HG03103 (cell line): ENCODE measurements around the gene CTNNA3.
"Not testable (repeated sequence)": the region's sequence is repeated elsewhere in the genome, so short reads cannot be mapped to it uniquely, and the experiment has no call there.

Experiments used
- ATAC-seq: cut with Tn5 transposase; IDR thresholded peaks from one replicate; pipeline ENCODE4 v1.9.1; 2021; ENCODE audit warnings: low read depth; ENCODE audit not compliant: unreplicated experiment

The CTNNA3 gene

GRCh38 chr10:67262675-67263074 is 433.3 kb downstream of the CTNNA3 start:
- ATAC-seq = no peak

GRCh38 chr10:67261300-67261797 is 434.6 kb downstream of the CTNNA3 start:
- no peak for ATAC-seq

- ATAC-seq = no peak
These were observed 436.6 kb downstream of the CTNNA3 start for GRCh38 chr10:67259319-67259929.

GRCh38 chr10:67257427-67258144 is 438.4 kb downstream of the CTNNA3 start:
- no peak for ATAC-seq

GRCh38 chr10:67257018-67257417 is 439.0 kb downstream of the CTNNA3 start:
- ATAC-seq = no peak

GRCh38 chr10:67250686-67251085 is 445.3 kb downstream of the CTNNA3 start:
- ATAC-seq = no peak

- ATAC-seq = no peak
These were observed 449.9 kb downstream of the CTNNA3 start for GRCh38 chr10:67246066-67246555.

- no peak for ATAC-seq
These were observed 453.5 kb downstream of the CTNNA3 start for GRCh38 chr10:67242528-67242927.

GRCh38 chr10:67241451-67241850 is 454.5 kb downstream of the CTNNA3 start:
- ATAC-seq = no peak

GRCh38 chr10:67239864-67240497 is 456.0 kb downstream of the CTNNA3 start:
- no peak for ATAC-seq

- not testable (repeated sequence) for ATAC-seq
These were observed 465.1 kb downstream of the CTNNA3 start for GRCh38 chr10:67230680-67231500.

GRCh38 chr10:67225226-67225625 is 470.8 kb downstream of the CTNNA3 start:
- no peak for ATAC-seq

- no peak for ATAC-seq
These were observed 471.4 kb downstream of the CTNNA3 start for GRCh38 chr10:67224553-67224952.

GRCh38 chr10:67222934-67223333 is 473.1 kb downstream of the CTNNA3 start:
- ATAC-seq = no peak

- ATAC-seq = no peak
These were observed 474.0 kb downstream of the CTNNA3 start for GRCh38 chr10:67221939-67222494.

- no peak for ATAC-seq
These were observed 484.3 kb downstream of the CTNNA3 start for GRCh38 chr10:67211680-67212079.

GRCh38 chr10:67207923-67208322 is 488.1 kb downstream of the CTNNA3 start:
- ATAC-seq = not testable (repeated sequence)

- ATAC-seq = no peak
These were observed 495.0 kb downstream of the CTNNA3 start for GRCh38 chr10:67200913-67201564.

GRCh38 chr10:67175354-67175753 is 520.6 kb downstream of the CTNNA3 start:
- no peak for ATAC-seq

- ATAC-seq = no peak
These were observed 522.2 kb downstream of the CTNNA3 start for GRCh38 chr10:67173787-67174186.
